WTC11 (cell line): ENCODE data around the gene KCNK15. TPM values are rescaled to one million over a fixed set of nuclear protein-coding genes. Genes with fewer than 3 reads are reported as not detected.

Experiments
- ATAC-seq: fragments of 200-7000 bp; cut with Tn5 transposase; 2 replicates; pipeline ENCODE4 v1.10.0; 2021; ENCODE audit warnings: mild to moderate bottlenecking, moderate library complexity
- CTCF ChIA-PET: fragments of 300-600 bp; sonication (Branson Sonifier 250); formaldehyde crosslinking; loops from one replicate; lab custom pipeline; 2021; ENCODE audit warnings: antibody characterized with exemption; lab: Charles Lee
- POLR2A ChIA-PET: fragments of 350-600 bp; sonication (Branson Sonifier 250); formaldehyde crosslinking; loops from one replicate; lab custom pipeline; 2021; ENCODE audit warnings: antibody characterized with exemption; lab: Charles Lee
- DNase-seq: peaks from one replicate; pipeline ENCODE4 v3.0.0; 2021; ENCODE audit warnings: low spot score
- H3K27ac Mint-ChIP-seq: 2 replicates; pipeline ENCODE4 v1.8.0; 2021; ENCODE audit warnings: mixed read lengths
- H3K27me3 Mint-ChIP-seq: 2 replicates; pipeline ENCODE4 v1.8.0; 2021; ENCODE audit warnings: low read depth, mild to moderate bottlenecking, moderate library complexity, mixed read lengths
- H3K36me3 Mint-ChIP-seq: 2 replicates; pipeline ENCODE4 v1.8.0; 2021; ENCODE audit warnings: mixed read lengths
- H3K4me1 Mint-ChIP-seq: 2 replicates; pipeline ENCODE4 v1.8.0; 2022; ENCODE audit warnings: mixed read lengths
- H3K4me3 Mint-ChIP-seq: 2 replicates; pipeline ENCODE4 v1.8.0; 2021; ENCODE audit warnings: mild to moderate bottlenecking, moderate library complexity, mixed read lengths
- H3K9me3 Mint-ChIP-seq: 2 replicates; pipeline ENCODE4 v1.8.0; 2021; ENCODE audit warnings: mixed read lengths
- CREM ChIP-seq: sonication (generic); formaldehyde crosslinking; IDR thresholded peaks from 2 replicates; pipeline ENCODE4 v1.8.1; 2022; ENCODE audit warnings: mild to moderate bottlenecking, missing genetic modification reagents, moderate library complexity
- EMX1 ChIP-seq: fragments of 250-450 bp; sonication (Bioruptor Pico); IDR thresholded peaks from 2 replicates; pipeline ENCODE4 v1.8.0; 2021; ENCODE audit warnings: mild to moderate bottlenecking
- FOXP1 ChIP-seq: sonication (generic); formaldehyde crosslinking; IDR thresholded peaks from 2 replicates; pipeline ENCODE4 v1.8.0; 2022; ENCODE audit warnings: missing genetic modification reagents, mild to moderate bottlenecking, moderate library complexity, borderline replicate concordance
- HMGA2 ChIP-seq: fragments of 250-450 bp; sonication (Bioruptor Pico); IDR thresholded peaks from 2 replicates; pipeline ENCODE4 v1.4.0; 2021; ENCODE audit warnings: mild to moderate bottlenecking, moderate library complexity
- KAT7 ChIP-seq: sonication (generic); formaldehyde crosslinking; IDR thresholded peaks from 2 replicates; pipeline ENCODE4 v1.8.1; 2023; ENCODE audit warnings: missing genetic modification reagents, mild to moderate bottlenecking, borderline replicate concordance
- NFATC4 ChIP-seq: fragments of 250-450 bp; sonication (Bioruptor Pico); IDR thresholded peaks from 2 replicates; pipeline ENCODE4 v1.9.0; 2021; ENCODE audit warnings: mild to moderate bottlenecking
- NFYB ChIP-seq: sonication (generic); formaldehyde crosslinking; conservative IDR thresholded peaks from 2 replicates; pipeline ENCODE4 v1.8.0; 2022; ENCODE audit warnings: low read depth, missing genetic modification reagents
- NR1H2 ChIP-seq: sonication (generic); formaldehyde crosslinking; IDR thresholded peaks from 2 replicates; pipeline ENCODE4 v1.9.0; 2021; ENCODE audit warnings: mild to moderate bottlenecking, moderate library complexity, missing genetic modification reagents
- PRRX2 ChIP-seq: fragments of 250-450 bp; sonication (Bioruptor Pico); IDR thresholded peaks from 2 replicates; pipeline ENCODE4 v1.8.0; 2021; ENCODE audit warnings: mild to moderate bottlenecking
- SOX15 ChIP-seq: fragments of 250-450 bp; sonication (Bioruptor Pico); IDR thresholded peaks from 2 replicates; pipeline ENCODE4 v1.9.0; 2021; ENCODE audit warnings: mild to moderate bottlenecking
- TEAD1 ChIP-seq: sonication (generic); formaldehyde crosslinking; IDR thresholded peaks from 2 replicates; pipeline ENCODE4 v1.8.0; 2022; ENCODE audit warnings: mild to moderate bottlenecking, missing genetic modification reagents
- TEAD4 ChIP-seq: sonication (generic); formaldehyde crosslinking; IDR thresholded peaks from 2 replicates; pipeline ENCODE4 v1.8.0; 2022; ENCODE audit warnings: mild to moderate bottlenecking, missing genetic modification reagents
- ZBTB21 ChIP-seq: sonication (generic); formaldehyde crosslinking; IDR thresholded peaks from 2 replicates; pipeline ENCODE4 v1.8.1; 2023; ENCODE audit warnings: mild to moderate bottlenecking, missing genetic modification reagents, borderline replicate concordance
- ZNF138 ChIP-seq: sonication (generic); formaldehyde crosslinking; conservative IDR thresholded peaks from 2 replicates; pipeline ENCODE4 v1.8.1; 2022; ENCODE audit warnings: mild to moderate bottlenecking, moderate library complexity, missing genetic modification reagents
- ZNF396 ChIP-seq: fragments of 250-450 bp; sonication (Bioruptor Pico); IDR thresholded peaks from 2 replicates; pipeline ENCODE4 v1.8.0; 2021; ENCODE audit warnings: mild to moderate bottlenecking, moderate library complexity, borderline replicate concordance
- total RNA-seq: library from RNA; stranded (reverse); gene quantifications from 3 replicates; pipeline ENCODE4 v1.2.3, GENCODE V29; 2021
- TF ChIP-seq, protein P1 (sequence below): sonication (generic); formaldehyde crosslinking; IDR thresholded peaks from 2 replicates; pipeline ENCODE4 v1.8.1; 2023; ENCODE audit warnings: mild to moderate bottlenecking, missing genetic modification reagents
- TF ChIP-seq, protein P2 (sequence below): sonication (generic); formaldehyde crosslinking; IDR thresholded peaks from 2 replicates; pipeline ENCODE4 v1.8.0; 2023; ENCODE audit warnings: mild to moderate bottlenecking, missing genetic modification reagents
- TF ChIP-seq, protein P3 (sequence below): sonication (generic); formaldehyde crosslinking; conservative IDR thresholded peaks from 2 replicates; pipeline ENCODE4 v1.8.1; 2023; ENCODE audit warnings: mild to moderate bottlenecking, low read depth, missing genetic modification reagents, moderate library complexity
- TF ChIP-seq, protein P4 (sequence below): sonication (generic); formaldehyde crosslinking; IDR thresholded peaks from 2 replicates; pipeline ENCODE4 v1.8.1; 2023; ENCODE audit warnings: mild to moderate bottlenecking, missing genetic modification reagents, moderate library complexity
- TF ChIP-seq, protein P5 (sequence below): sonication (generic); formaldehyde crosslinking; IDR thresholded peaks from 2 replicates; pipeline ENCODE4 v1.8.0; 2022; ENCODE audit warnings: mild to moderate bottlenecking, missing genetic modification reagents
- TF ChIP-seq, protein P6 (sequence below): sonication (generic); formaldehyde crosslinking; IDR thresholded peaks from 2 replicates; pipeline ENCODE4 v1.8.1; 2022; ENCODE audit warnings: mild to moderate bottlenecking, moderate library complexity, missing genetic modification reagents

Gene KCNK15
- total RNA-seq, 1 experiment from 2014 or later: 0.24 TPM

DNA sequence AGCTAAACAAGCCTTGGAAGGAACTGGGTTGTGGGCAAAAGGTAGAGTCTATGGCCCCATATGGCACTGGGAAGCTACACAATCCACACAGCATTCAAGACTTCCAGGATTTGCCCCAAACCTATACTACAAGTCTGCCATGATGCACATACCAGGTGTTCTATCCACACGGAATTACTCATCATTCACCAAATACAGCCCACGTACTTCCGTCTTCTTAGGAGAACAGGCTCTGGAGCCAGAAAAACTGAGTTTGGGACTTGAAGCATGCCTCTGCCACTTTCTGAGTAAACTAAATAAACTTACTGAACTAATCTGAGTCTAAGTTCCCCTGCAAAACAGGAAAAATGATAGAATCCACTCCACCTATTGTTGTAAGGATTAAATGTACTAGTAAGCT, 36.1 kb downstream of the KCNK15 start:
- Mint-ChIP-seq H3K4me1 (peaks cover 28% of the 10 kb centered on the region), H3K27me3 (no peaks in the 10 kb centered on the region), H3K36me3 (no peaks in the 10 kb centered on the region), H3K9me3 (no peaks in the 10 kb centered on the region), H3K4me3 (no peak overlapping the region), H3K27ac (no peak overlapping the region)
- no peak for ATAC-seq
- TF ChIP-seq, protein P1, sequence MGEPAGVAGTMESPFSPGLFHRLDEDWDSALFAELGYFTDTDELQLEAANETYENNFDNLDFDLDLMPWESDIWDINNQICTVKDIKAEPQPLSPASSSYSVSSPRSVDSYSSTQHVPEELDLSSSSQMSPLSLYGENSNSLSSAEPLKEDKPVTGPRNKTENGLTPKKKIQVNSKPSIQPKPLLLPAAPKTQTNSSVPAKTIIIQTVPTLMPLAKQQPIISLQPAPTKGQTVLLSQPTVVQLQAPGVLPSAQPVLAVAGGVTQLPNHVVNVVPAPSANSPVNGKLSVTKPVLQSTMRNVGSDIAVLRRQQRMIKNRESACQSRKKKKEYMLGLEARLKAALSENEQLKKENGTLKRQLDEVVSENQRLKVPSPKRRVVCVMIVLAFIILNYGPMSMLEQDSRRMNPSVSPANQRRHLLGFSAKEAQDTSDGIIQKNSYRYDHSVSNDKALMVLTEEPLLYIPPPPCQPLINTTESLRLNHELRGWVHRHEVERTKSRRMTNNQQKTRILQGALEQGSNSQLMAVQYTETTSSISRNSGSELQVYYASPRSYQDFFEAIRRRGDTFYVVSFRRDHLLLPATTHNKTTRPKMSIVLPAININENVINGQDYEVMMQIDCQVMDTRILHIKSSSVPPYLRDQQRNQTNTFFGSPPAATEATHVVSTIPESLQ (CRISPR knock-in tag): no peak
- no peak for TF ChIP-seq TEAD1 (CRISPR knock-in tag)
- no peak for TF ChIP-seq EMX1
- TF ChIP-seq PRRX2: no peak
- TF ChIP-seq, protein P2, sequence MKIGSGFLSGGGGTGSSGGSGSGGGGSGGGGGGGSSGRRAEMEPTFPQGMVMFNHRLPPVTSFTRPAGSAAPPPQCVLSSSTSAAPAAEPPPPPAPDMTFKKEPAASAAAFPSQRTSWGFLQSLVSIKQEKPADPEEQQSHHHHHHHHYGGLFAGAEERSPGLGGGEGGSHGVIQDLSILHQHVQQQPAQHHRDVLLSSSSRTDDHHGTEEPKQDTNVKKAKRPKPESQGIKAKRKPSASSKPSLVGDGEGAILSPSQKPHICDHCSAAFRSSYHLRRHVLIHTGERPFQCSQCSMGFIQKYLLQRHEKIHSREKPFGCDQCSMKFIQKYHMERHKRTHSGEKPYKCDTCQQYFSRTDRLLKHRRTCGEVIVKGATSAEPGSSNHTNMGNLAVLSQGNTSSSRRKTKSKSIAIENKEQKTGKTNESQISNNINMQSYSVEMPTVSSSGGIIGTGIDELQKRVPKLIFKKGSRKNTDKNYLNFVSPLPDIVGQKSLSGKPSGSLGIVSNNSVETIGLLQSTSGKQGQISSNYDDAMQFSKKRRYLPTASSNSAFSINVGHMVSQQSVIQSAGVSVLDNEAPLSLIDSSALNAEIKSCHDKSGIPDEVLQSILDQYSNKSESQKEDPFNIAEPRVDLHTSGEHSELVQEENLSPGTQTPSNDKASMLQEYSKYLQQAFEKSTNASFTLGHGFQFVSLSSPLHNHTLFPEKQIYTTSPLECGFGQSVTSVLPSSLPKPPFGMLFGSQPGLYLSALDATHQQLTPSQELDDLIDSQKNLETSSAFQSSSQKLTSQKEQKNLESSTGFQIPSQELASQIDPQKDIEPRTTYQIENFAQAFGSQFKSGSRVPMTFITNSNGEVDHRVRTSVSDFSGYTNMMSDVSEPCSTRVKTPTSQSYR (CRISPR knock-in tag): no peak
- DNase-seq: no peak
- ChIA-PET POLR2A (no interaction called here), CTCF (no interaction called here)

DNA sequence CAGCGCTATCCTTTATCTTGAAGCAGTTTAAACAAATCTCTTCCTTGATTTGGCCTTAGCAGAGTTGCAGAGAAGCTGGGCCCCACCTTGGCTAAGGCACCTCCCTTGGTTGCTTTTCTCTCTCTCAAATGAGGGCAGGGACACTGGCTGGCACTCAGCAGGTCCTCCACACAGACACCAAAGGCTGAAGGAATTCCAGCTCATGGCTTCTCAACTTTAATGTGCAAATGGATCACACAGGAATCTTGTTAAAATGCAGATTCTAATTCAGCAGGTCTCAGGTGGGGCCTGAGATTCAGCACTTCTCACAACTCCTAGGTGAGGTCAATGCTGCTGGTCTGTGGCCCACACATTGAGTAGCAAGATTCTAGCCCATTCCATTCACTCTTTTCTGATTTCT, 39.0 kb downstream of the KCNK15 start:
- ATAC-seq (peak; percentile 68), DNase-seq (no peak)
- peaks cover 28% of the 10 kb centered on the region for H3K4me1 Mint-ChIP-seq
- peak overlapping the region; percentile 16 for H3K27ac Mint-ChIP-seq
- POLR2A ChIA-PET: interaction anchor here (0.8 kb wide), 1 partner anchor 35 kb away, joined by 3 read pairs; no protein-coding TSS in a partner anchor
- no peaks in the 10 kb centered on the region for H3K27me3 Mint-ChIP-seq
- H3K9me3 Mint-ChIP-seq: no peaks in the 10 kb centered on the region
- TF ChIP-seq FOXP1 (CRISPR knock-in tag): no peak
- TF ChIP-seq HMGA2 (CRISPR knock-in tag): no peak
- TF ChIP-seq, protein P3, sequence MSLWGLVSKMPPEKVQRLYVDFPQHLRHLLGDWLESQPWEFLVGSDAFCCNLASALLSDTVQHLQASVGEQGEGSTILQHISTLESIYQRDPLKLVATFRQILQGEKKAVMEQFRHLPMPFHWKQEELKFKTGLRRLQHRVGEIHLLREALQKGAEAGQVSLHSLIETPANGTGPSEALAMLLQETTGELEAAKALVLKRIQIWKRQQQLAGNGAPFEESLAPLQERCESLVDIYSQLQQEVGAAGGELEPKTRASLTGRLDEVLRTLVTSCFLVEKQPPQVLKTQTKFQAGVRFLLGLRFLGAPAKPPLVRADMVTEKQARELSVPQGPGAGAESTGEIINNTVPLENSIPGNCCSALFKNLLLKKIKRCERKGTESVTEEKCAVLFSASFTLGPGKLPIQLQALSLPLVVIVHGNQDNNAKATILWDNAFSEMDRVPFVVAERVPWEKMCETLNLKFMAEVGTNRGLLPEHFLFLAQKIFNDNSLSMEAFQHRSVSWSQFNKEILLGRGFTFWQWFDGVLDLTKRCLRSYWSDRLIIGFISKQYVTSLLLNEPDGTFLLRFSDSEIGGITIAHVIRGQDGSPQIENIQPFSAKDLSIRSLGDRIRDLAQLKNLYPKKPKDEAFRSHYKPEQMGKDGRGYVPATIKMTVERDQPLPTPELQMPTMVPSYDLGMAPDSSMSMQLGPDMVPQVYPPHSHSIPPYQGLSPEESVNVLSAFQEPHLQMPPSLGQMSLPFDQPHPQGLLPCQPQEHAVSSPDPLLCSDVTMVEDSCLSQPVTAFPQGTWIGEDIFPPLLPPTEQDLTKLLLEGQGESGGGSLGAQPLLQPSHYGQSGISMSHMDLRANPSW (CRISPR knock-in tag): no peak
- TF ChIP-seq NR1H2: no peak
- no peak for TF ChIP-seq ZNF138 (CRISPR knock-in tag)
- TF ChIP-seq KAT7 (CRISPR knock-in tag): no peak
- TF ChIP-seq SOX15: no peak
- H3K36me3 Mint-ChIP-seq: no peaks in the 10 kb centered on the region
- CTCF ChIA-PET: interaction anchor here (0.7 to 4.7 kb wide), 14 partner anchors 8 to 156 kb away, joined by 3 to 65 read pairs (median 9); partner anchors contain the start of gene YWHAB
- H3K4me3 Mint-ChIP-seq: no peak overlapping the region

DNA sequence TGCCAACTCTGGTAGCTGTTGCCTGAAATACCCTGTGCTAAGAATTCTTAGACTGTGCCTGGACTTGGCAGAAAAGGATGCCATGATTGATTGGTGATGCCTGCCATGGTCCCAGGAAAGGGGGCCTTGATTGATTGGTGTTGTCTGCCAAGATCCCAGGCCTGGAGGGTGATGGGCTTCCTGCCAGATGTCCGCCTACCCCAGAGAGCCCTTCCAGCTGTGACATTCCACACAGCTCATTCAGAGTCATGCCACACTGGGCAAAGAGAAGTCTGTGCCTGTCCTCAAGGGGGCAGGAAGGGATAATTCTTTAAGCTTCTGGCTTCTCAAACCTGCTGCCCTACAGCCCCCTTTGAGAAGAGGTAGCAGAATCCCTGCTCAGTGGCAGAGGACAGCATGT, 40.1 kb downstream of the KCNK15 start:
- Mint-ChIP-seq H3K4me1 (peaks cover 30% of the 10 kb centered on the region), H3K27me3 (no peaks in the 10 kb centered on the region), H3K9me3 (no peaks in the 10 kb centered on the region), H3K27ac (peak overlapping the region; percentile 66; the same call in 1 of the 2 replicates), H3K4me3 (no peak overlapping the region), H3K36me3 (no peaks in the 10 kb centered on the region)
- DNase-seq: peak; percentile 64
- ATAC-seq: peak; percentile 90
- ChIA-PET CTCF (interaction anchor here (0.5 to 4.7 kb wide), 43 partner anchors 9 to 264 kb away, joined by 3 to 65 read pairs (median 4); partner anchors contain the start of genes PABPC1L, RIMS4, SERINC3 and TOMM34), POLR2A (interaction anchor here (0.6 to 1.1 kb wide), 4 partner anchors 24 to 124 kb away, joined by 3 to 4 read pairs (median 3); no protein-coding TSS in a partner anchor)
- TF ChIP-seq NFATC4 (no peak), TEAD1 (CRISPR knock-in tag) (no peak; the same call in 1 of the 2 replicates), ZNF396 (CRISPR knock-in tag) (no peak), CREM (CRISPR knock-in tag) (no peak), ZBTB21 (CRISPR knock-in tag) (no peak), NFYB (no peak), TEAD4 (CRISPR knock-in tag) (no peak)
- TF ChIP-seq, protein P4, sequence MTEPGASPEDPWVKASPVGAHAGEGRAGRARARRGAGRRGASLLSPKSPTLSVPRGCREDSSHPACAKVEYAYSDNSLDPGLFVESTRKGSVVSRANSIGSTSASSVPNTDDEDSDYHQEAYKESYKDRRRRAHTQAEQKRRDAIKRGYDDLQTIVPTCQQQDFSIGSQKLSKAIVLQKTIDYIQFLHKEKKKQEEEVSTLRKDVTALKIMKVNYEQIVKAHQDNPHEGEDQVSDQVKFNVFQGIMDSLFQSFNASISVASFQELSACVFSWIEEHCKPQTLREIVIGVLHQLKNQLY (CRISPR knock-in tag): no peak
- TF ChIP-seq, protein P1 (CRISPR knock-in tag): no peak
- TF ChIP-seq, protein P5, sequence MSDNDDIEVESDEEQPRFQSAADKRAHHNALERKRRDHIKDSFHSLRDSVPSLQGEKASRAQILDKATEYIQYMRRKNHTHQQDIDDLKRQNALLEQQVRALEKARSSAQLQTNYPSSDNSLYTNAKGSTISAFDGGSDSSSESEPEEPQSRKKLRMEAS (CRISPR knock-in tag): no peak
- TF ChIP-seq, protein P6, sequence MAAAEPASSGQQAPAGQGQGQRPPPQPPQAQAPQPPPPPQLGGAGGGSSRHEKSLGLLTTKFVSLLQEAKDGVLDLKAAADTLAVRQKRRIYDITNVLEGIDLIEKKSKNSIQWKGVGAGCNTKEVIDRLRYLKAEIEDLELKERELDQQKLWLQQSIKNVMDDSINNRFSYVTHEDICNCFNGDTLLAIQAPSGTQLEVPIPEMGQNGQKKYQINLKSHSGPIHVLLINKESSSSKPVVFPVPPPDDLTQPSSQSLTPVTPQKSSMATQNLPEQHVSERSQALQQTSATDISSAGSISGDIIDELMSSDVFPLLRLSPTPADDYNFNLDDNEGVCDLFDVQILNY: no peak
